ENCODE results near the gene AKT3. TPM values are rescaled to one million over a fixed set of nuclear protein-coding genes. Genes with fewer than 3 reads are reported as not detected.
"Not testable (repeated sequence)": the region's sequence is repeated elsewhere in the genome, so short reads cannot be mapped to it uniquely, and the experiment has no call there.

The AKT3 gene
- polyA plus RNA-seq, 1 experiment: 34.9 TPM

GRCh38 chr1:243821177-243821680 is 28.8 kb downstream of the AKT3 start:
- no peak for DNase-seq (ENCODE audit: low read depth, low spot score)
- TF ChIP-seq, protein P1, sequence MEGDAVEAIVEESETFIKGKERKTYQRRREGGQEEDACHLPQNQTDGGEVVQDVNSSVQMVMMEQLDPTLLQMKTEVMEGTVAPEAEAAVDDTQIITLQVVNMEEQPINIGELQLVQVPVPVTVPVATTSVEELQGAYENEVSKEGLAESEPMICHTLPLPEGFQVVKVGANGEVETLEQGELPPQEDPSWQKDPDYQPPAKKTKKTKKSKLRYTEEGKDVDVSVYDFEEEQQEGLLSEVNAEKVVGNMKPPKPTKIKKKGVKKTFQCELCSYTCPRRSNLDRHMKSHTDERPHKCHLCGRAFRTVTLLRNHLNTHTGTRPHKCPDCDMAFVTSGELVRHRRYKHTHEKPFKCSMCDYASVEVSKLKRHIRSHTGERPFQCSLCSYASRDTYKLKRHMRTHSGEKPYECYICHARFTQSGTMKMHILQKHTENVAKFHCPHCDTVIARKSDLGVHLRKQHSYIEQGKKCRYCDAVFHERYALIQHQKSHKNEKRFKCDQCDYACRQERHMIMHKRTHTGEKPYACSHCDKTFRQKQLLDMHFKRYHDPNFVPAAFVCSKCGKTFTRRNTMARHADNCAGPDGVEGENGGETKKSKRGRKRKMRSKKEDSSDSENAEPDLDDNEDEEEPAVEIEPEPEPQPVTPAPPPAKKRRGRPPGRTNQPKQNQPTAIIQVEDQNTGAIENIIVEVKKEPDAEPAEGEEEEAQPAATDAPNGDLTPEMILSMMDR (IDR thresholded peaks at IDR 0.05; ENCODE audit: low read depth, low read length): no peak
- CTCF ChIA-PET: no interaction called here
- Histone ChIP-seq H3K27me3 (ENCODE audit: control insufficient read depth, insufficient read depth, low read length) (no peaks in the 10 kb centered on the region), H3K9me3 (ENCODE audit: control insufficient read depth, insufficient read depth, low read length) (peaks cover 14% of the 10 kb centered on the region), H3K27ac (ENCODE audit: low read depth, low read length) (no peak overlapping the region), H3K4me3 (ENCODE audit: low read depth, low read length) (no peak overlapping the region)
- POLR2A ChIA-PET: no interaction called here

GRCh38 chr1:243819438-243819839 is 30.6 kb downstream of the AKT3 start:
- no peaks in the 10 kb centered on the region for H3K27me3 ChIP-seq (ENCODE audit: control insufficient read depth, insufficient read depth, low read length)

GRCh38 chr1:243818978-243819377 is 31.1 kb downstream of the AKT3 start:
- CTCF ChIA-PET: no interaction called here
- POLR2A ChIA-PET: no interaction called here
- no peak overlapping the region for H3K4me3 ChIP-seq (ENCODE audit: low read depth, low read length)
- DNase-seq (ENCODE audit: low read depth, low spot score): no peak
- H3K9me3 ChIP-seq (ENCODE audit: control insufficient read depth, insufficient read depth, low read length): peaks cover 14% of the 10 kb centered on the region
- H3K27me3 ChIP-seq (ENCODE audit: control insufficient read depth, insufficient read depth, low read length): no peaks in the 10 kb centered on the region
- H3K27ac ChIP-seq (ENCODE audit: low read depth, low read length): no peak overlapping the region
- TF ChIP-seq, protein P1 (IDR thresholded peaks at IDR 0.05; ENCODE audit: low read depth, low read length): no peak

More at GRCh38 chr1:243819438-243819839, 30.6 kb downstream of the AKT3 start:
- ChIA-PET POLR2A (no interaction called here), CTCF (no interaction called here)
- Histone ChIP-seq H3K27ac (ENCODE audit: low read depth, low read length) (no peak overlapping the region), H3K9me3 (ENCODE audit: control insufficient read depth, insufficient read depth, low read length) (peaks cover 14% of the 10 kb centered on the region), H3K4me3 (ENCODE audit: low read depth, low read length) (no peak overlapping the region)
- TF ChIP-seq, protein P1 (IDR thresholded peaks at IDR 0.05; ENCODE audit: low read depth, low read length): no peak
- no peak for DNase-seq (ENCODE audit: low read depth, low spot score)

DNA sequence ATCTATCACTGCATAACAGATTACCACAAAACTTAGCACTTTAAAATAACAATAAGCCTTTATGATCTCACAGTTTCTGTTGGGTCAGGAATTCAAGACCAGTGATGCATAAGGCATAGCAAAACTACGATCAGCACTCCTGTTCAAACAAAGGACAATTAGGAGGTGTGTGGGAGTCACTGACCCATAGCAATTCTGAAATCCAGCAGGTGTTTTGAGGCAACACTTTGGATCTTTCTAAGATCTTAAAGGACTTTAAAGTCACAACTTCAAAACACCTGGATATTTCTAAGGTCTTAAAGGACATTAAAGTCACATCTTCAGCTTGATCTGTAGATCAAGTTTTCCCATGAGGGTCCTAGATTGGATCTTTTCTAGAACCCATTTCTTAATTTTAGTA is 35.3 kb downstream of the AKT3 start:
- ChIA-PET CTCF (no interaction called here), POLR2A (no interaction called here)
- DNase-seq (ENCODE audit: low read depth, low spot score): no peak
- no peak overlapping the region for H3K4me3 ChIP-seq (ENCODE audit: low read depth, low read length)
- no peak overlapping the region for H3K27ac ChIP-seq (ENCODE audit: low read depth, low read length)
- no peaks in the 10 kb centered on the region for H3K27me3 ChIP-seq (ENCODE audit: control insufficient read depth, insufficient read depth, low read length)
- TF ChIP-seq, protein P1 (IDR thresholded peaks at IDR 0.05; ENCODE audit: low read depth, low read length): no peak
- H3K9me3 ChIP-seq (ENCODE audit: control insufficient read depth, insufficient read depth, low read length): peaks cover 10% of the 10 kb centered on the region

DNA sequence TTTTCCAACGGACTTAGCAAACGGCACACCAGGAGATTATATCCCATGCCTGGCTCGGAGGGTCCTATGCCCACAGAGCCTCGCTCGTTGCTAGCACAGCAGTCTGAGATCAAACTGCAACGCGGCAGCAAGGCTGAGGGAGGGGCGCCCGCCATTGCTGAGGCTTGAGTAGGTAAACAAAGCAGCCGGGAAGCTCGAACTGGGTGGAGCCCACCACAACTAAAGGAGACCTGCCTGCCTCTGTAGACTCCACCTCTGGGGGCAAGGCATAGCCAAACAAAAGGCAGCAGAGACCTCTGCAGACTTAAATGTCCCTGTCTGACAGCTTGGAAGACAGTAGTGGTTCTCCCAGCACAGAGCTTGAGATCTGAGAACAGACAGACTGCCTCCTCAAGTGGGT is 42.7 kb downstream of the AKT3 start:
- H3K9me3 ChIP-seq (ENCODE audit: control insufficient read depth, insufficient read depth, low read length); CTCF ChIA-PET; H3K4me3 ChIP-seq (ENCODE audit: low read depth, low read length); DNase-seq (ENCODE audit: low read depth, low spot score); POLR2A ChIA-PET; H3K27ac ChIP-seq (ENCODE audit: low read depth, low read length); H3K27me3 ChIP-seq (ENCODE audit: control insufficient read depth, insufficient read depth, low read length): not testable (repeated sequence)

GRCh38 chr1:243806310-243806709 is 43.7 kb downstream of the AKT3 start:
- H3K27me3 ChIP-seq (ENCODE audit: control insufficient read depth, insufficient read depth, low read length): no peaks in the 10 kb centered on the region
- H3K4me3 ChIP-seq (ENCODE audit: low read depth, low read length): no peak overlapping the region
- ChIA-PET CTCF (no interaction called here), POLR2A (no interaction called here)
- peaks cover 5% of the 10 kb centered on the region for H3K9me3 ChIP-seq (ENCODE audit: control insufficient read depth, insufficient read depth, low read length)
- DNase-seq (ENCODE audit: low read depth, low spot score): no peak
- no peak overlapping the region for H3K27ac ChIP-seq (ENCODE audit: low read depth, low read length)
- TF ChIP-seq, protein P1 (IDR thresholded peaks at IDR 0.05; ENCODE audit: low read depth, low read length): no peak
